ENCODE data around the gene HPSE. TPM values are rescaled to one million over a fixed set of nuclear protein-coding genes. Genes with fewer than 3 reads are reported as not detected.

Gene HPSE
- total and polyA plus RNA-seq, 4 experiments from 2014 or later: 5.6 to 8.9 (median 7.7) TPM

GRCh38 chr4:83272900-83273299, 61.7 kb downstream of the HPSE start:
- POLR2A ChIA-PET (ENCODE audit: partially characterized antibody): interaction anchor here (2.8 kb wide), 1 partner anchor 11 kb away, joined by 10 read pairs; the partner anchor contains the start of gene COQ2
- H3K4me1 Mint-ChIP-seq: peaks cover 13 to 22% (median 18%) of the 10 kb centered on the region in 4 donors

GRCh38 chr4:83269256-83269655, 65.4 kb downstream of the HPSE start:
- H3K4me1 Mint-ChIP-seq: peaks cover 6 to 21% (median 7%) of the 10 kb centered on the region in 4 donors
- intact Hi-C loops (cut with micrococcal nuclease): no loop called here
- H3K4me3 ChIP-seq (ENCODE audit: low read length in 2 of 2): no peak overlapping the region
- no peak overlapping the region for H3K4me3 Mint-ChIP-seq
- H3K27ac ChIP-seq (ENCODE audit: low read depth, low read length): no peak overlapping the region
- H3K36me3 Mint-ChIP-seq: peaks cover 30 to 38% of the 10 kb centered on the region in 2 donors
- H3K9me3 Mint-ChIP-seq: no peaks in the 10 kb centered on the region
- H3K36me3 ChIP-seq (ENCODE audit: insufficient read depth, low read length): peaks cover 6% of the 10 kb centered on the region
- H3K4me1 ChIP-seq (ENCODE audit: insufficient read depth, low read length): peaks cover 5% of the 10 kb centered on the region
- no peak for DNase-seq
- ChIA-PET POLR2A (ENCODE audit: partially characterized antibody) (no interaction called here), CTCF (ENCODE audit: partially characterized antibody) (interaction anchor here (0.9 to 5.4 kb wide), 2 partner anchors 13 to 195 kb away, joined by 3 to 47 read pairs; partner anchors contain the start of gene COQ2)
- H3K27me3 Mint-ChIP-seq: no peaks in the 10 kb centered on the region
- no peak overlapping the region for H3K27ac Mint-ChIP-seq
- H3K27me3 ChIP-seq (ENCODE audit: insufficient read depth, low read length): no peaks in the 10 kb centered on the region
- no peaks in the 10 kb centered on the region for H3K9me3 ChIP-seq (ENCODE audit: control insufficient read depth in 1 of 2, low read length in 2 of 2)

More at GRCh38 chr4:83272900-83273299, 61.7 kb downstream of the HPSE start:
- Histone ChIP-seq H3K4me3 (ENCODE audit: low read length in 2 of 2) (no peak overlapping the region), H3K4me1 (ENCODE audit: insufficient read depth, low read length) (peaks cover 17% of the 10 kb centered on the region), H3K9me3 (ENCODE audit: control insufficient read depth in 1 of 2, low read length in 2 of 2) (no peaks in the 10 kb centered on the region), H3K27me3 (ENCODE audit: insufficient read depth, low read length) (no peaks in the 10 kb centered on the region), H3K27ac (ENCODE audit: low read depth, low read length) (no peak overlapping the region), H3K36me3 (ENCODE audit: insufficient read depth, low read length) (peaks cover 6% of the 10 kb centered on the region)
- Mint-ChIP-seq H3K27me3 (no peaks in the 10 kb centered on the region), H3K27ac (peak overlapping the region in 2 of 7 donors; percentile 9 to 29), H3K9me3 (peaks cover 0 to 2% (median 0%) of the 10 kb centered on the region in 8 donors), H3K36me3 (peaks cover 30 to 37% of the 10 kb centered on the region in 2 donors), H3K4me3 (peak overlapping the region in 2 of 8 donors; percentile 12 to 58)
- no peak for DNase-seq
- intact Hi-C loops (cut with micrococcal nuclease): no loop called here
- CTCF ChIA-PET (ENCODE audit: partially characterized antibody): interaction anchor here (1.0 to 3.4 kb wide), 4 partner anchors 8 to 12 kb away, joined by 3 to 36 read pairs (median 4); no protein-coding TSS in a partner anchor

GRCh38 chr4:83268491-83268890, 66.2 kb downstream of the HPSE start:
- intact Hi-C loops (cut with micrococcal nuclease): no loop called here
- H3K27ac ChIP-seq (ENCODE audit: low read depth, low read length): no peak overlapping the region
- H3K27me3 ChIP-seq (ENCODE audit: insufficient read depth, low read length): no peaks in the 10 kb centered on the region
- no peak overlapping the region for H3K4me3 Mint-ChIP-seq
- no peaks in the 10 kb centered on the region for H3K9me3 ChIP-seq (ENCODE audit: control insufficient read depth in 1 of 2, low read length in 2 of 2)
- peaks cover 6 to 21% (median 7%) of the 10 kb centered on the region in 4 donors for H3K4me1 Mint-ChIP-seq
- peak overlapping the region in 2 of 7 donors; percentile 28 to 46 for H3K27ac Mint-ChIP-seq
- peaks cover 6% of the 10 kb centered on the region for H3K36me3 ChIP-seq (ENCODE audit: insufficient read depth, low read length)
- POLR2A ChIA-PET (ENCODE audit: partially characterized antibody): no interaction called here
- peaks cover 30 to 40% of the 10 kb centered on the region in 2 donors for H3K36me3 Mint-ChIP-seq
- CTCF ChIA-PET (ENCODE audit: partially characterized antibody): interaction anchor here (0.9 to 5.4 kb wide), 6 partner anchors 13 to 197 kb away, joined by 3 to 47 read pairs (median 4); partner anchors contain the start of gene COQ2
- peaks cover 5% of the 10 kb centered on the region for H3K4me1 ChIP-seq (ENCODE audit: insufficient read depth, low read length)
- H3K9me3 Mint-ChIP-seq: no peaks in the 10 kb centered on the region
- no peak for DNase-seq
- no peaks in the 10 kb centered on the region for H3K27me3 Mint-ChIP-seq
- no peak overlapping the region for H3K4me3 ChIP-seq (ENCODE audit: low read length in 2 of 2)

- peaks cover 5 to 20% (median 6%) of the 10 kb centered on the region in 4 donors for H3K4me1 Mint-ChIP-seq
- H3K27me3 Mint-ChIP-seq: no peaks in the 10 kb centered on the region
- Histone ChIP-seq H3K4me3 (ENCODE audit: low read length in 2 of 2) (no peak overlapping the region), H3K36me3 (ENCODE audit: insufficient read depth, low read length) (peaks cover 3% of the 10 kb centered on the region), H3K27me3 (ENCODE audit: insufficient read depth, low read length) (no peaks in the 10 kb centered on the region), H3K9me3 (ENCODE audit: control insufficient read depth in 1 of 2, low read length in 2 of 2) (no peaks in the 10 kb centered on the region), H3K27ac (ENCODE audit: low read depth, low read length) (no peak overlapping the region), H3K4me1 (ENCODE audit: insufficient read depth, low read length) (peaks cover 5% of the 10 kb centered on the region)
- POLR2A ChIA-PET (ENCODE audit: partially characterized antibody): no interaction called here
- CTCF ChIA-PET (ENCODE audit: partially characterized antibody): interaction anchor here (1.1 to 5.4 kb wide), 7 partner anchors 14 to 197 kb away, joined by 3 to 47 read pairs (median 4); partner anchors contain the start of gene COQ2
- H3K9me3 Mint-ChIP-seq: no peaks in the 10 kb centered on the region
- intact Hi-C loops (cut with micrococcal nuclease): no loop called here
- peak overlapping the region in 1 of 8 donors; percentile 2 for H3K4me3 Mint-ChIP-seq
- peaks cover 33 to 37% of the 10 kb centered on the region in 2 donors for H3K36me3 Mint-ChIP-seq
- no peak for DNase-seq
- peak overlapping the region in 2 of 7 donors; percentile 28 to 46 for H3K27ac Mint-ChIP-seq
These were observed 66.7 kb downstream of the HPSE start for GRCh38 chr4:83267830-83268475.

GRCh38 chr4:83267121-83267829, 67.4 kb downstream of the HPSE start:
- H3K4me1 ChIP-seq (ENCODE audit: insufficient read depth, low read length): peaks cover 5% of the 10 kb centered on the region
- peaks cover 0 to 16% (median 3%) of the 10 kb centered on the region in 4 donors for H3K4me1 Mint-ChIP-seq
- H3K4me3 Mint-ChIP-seq: no peak overlapping the region
- no peaks in the 10 kb centered on the region for H3K9me3 Mint-ChIP-seq
- H3K27ac Mint-ChIP-seq: no peak overlapping the region
- no peaks in the 10 kb centered on the region for H3K9me3 ChIP-seq (ENCODE audit: control insufficient read depth in 1 of 2, low read length in 2 of 2)
- POLR2A ChIA-PET (ENCODE audit: partially characterized antibody): interaction anchor here (0.6 kb wide), 1 partner anchor 151 kb away, joined by 3 read pairs; no protein-coding TSS in a partner anchor
- no peaks in the 10 kb centered on the region for H3K27me3 ChIP-seq (ENCODE audit: insufficient read depth, low read length)
- intact Hi-C loops (cut with micrococcal nuclease): no loop called here
- H3K4me3 ChIP-seq (ENCODE audit: low read length in 2 of 2): no peak overlapping the region
- no peak for DNase-seq
- H3K27ac ChIP-seq (ENCODE audit: low read depth, low read length): no peak overlapping the region
- H3K36me3 ChIP-seq (ENCODE audit: insufficient read depth, low read length): peaks cover 3% of the 10 kb centered on the region
- peaks cover 30% of the 10 kb centered on the region in 2 donors for H3K36me3 Mint-ChIP-seq
- CTCF ChIA-PET (ENCODE audit: partially characterized antibody): interaction anchor here (0.7 to 5.4 kb wide), 14 partner anchors 11 to 196 kb away, joined by 3 to 47 read pairs (median 4); partner anchors contain the start of gene COQ2
- no peaks in the 10 kb centered on the region for H3K27me3 Mint-ChIP-seq

- H3K4me3 ChIP-seq (ENCODE audit: low read length in 2 of 2): no peak overlapping the region
- ChIA-PET POLR2A (ENCODE audit: partially characterized antibody) (interaction anchor here (0.6 to 1.3 kb wide), 3 partner anchors 151 to 439 kb away, joined by 3 to 5 read pairs (median 3); partner anchors contain the start of gene COPS4), CTCF (ENCODE audit: partially characterized antibody) (interaction anchor here (0.7 to 5.4 kb wide), 13 partner anchors 10 to 195 kb away, joined by 3 to 47 read pairs (median 4); partner anchors contain the start of gene COQ2)
- H3K36me3 ChIP-seq (ENCODE audit: insufficient read depth, low read length): peaks cover 3% of the 10 kb centered on the region
- Mint-ChIP-seq H3K36me3 (peaks cover 24 to 30% of the 10 kb centered on the region in 2 donors), H3K27ac (peak overlapping the region in 2 of 7 donors; percentile 14 to 42), H3K27me3 (no peaks in the 10 kb centered on the region), H3K4me3 (no peak overlapping the region), H3K4me1 (peaks cover 0 to 16% (median 3%) of the 10 kb centered on the region in 4 donors), H3K9me3 (no peaks in the 10 kb centered on the region)
- no peak overlapping the region for H3K27ac ChIP-seq (ENCODE audit: low read depth, low read length)
- intact Hi-C loops (cut with micrococcal nuclease): no loop called here
- no peaks in the 10 kb centered on the region for H3K27me3 ChIP-seq (ENCODE audit: insufficient read depth, low read length)
- no peaks in the 10 kb centered on the region for H3K9me3 ChIP-seq (ENCODE audit: control insufficient read depth in 1 of 2, low read length in 2 of 2)
- DNase-seq: peak in 2 of 5 donors; percentile 40 to 41
- peaks cover 5% of the 10 kb centered on the region for H3K4me1 ChIP-seq (ENCODE audit: insufficient read depth, low read length)
These were observed 68.0 kb downstream of the HPSE start for GRCh38 chr4:83266689-83267088.

Measured in CD4-positive, alpha-beta memory T cell (primary cell).